Right lobe of liver (tissue), 6 donors: ENCODE measurements around the gene KLK3. TPM values are rescaled to one million over a fixed set of nuclear protein-coding genes. Genes with fewer than 3 reads are reported as not detected.

ENCODE experiments used
- ATAC-seq, 4 donors: fragments of 200-7000 bp; cut with Tn5 transposase; one replicate each; pipeline ENCODE4 v1.9.1; 2020; ENCODE audit warnings: mild to moderate bottlenecking in 4 of 4, moderate library complexity in 4 of 4
- DNase-seq, 3 donors: peaks; one replicate each; pipeline ENCODE4 v3.0.0-alpha.2; 2020
- H3K27ac ChIP-seq, 3 donors: fragments of 200-600 bp; one replicate each; pipeline ENCODE4 v1.8.0; 2022
- H3K27me3 ChIP-seq, 2 donors: fragments of 200-600 bp; one replicate each; pipeline ENCODE4 v1.8.0; 2022
- H3K36me3 ChIP-seq, 4 donors: fragments of 200-600 bp; sonication (generic) in 1 of 4; one replicate each; pipeline versions ENCODE4 v1.5.1 to v1.8.0; 2017 to 2022; ENCODE audit warnings: control low read depth in 1 of 4
- H3K4me1 ChIP-seq, 4 donors: fragments of 200-600 bp; sonication (generic) in 1 of 4; one replicate each; pipeline versions ENCODE4 v1.5.1 to v1.8.0; 2017 to 2022; ENCODE audit warnings: control low read depth in 1 of 4
- H3K4me3 ChIP-seq, 3 donors: fragments of 200-600 bp; one replicate each; pipeline ENCODE4 v1.8.0; 2022
- H3K9me3 ChIP-seq, 4 donors: fragments of 200-600 bp; sonication (generic) in 1 of 4; one replicate each; pipeline versions ENCODE4 v1.5.1 to v1.8.0; 2017 to 2022; ENCODE audit warnings: control low read depth in 1 of 4
- POLR2A ChIP-seq: fragments of 450-650 bp; IDR thresholded peaks from one replicate; pipeline ENCODE4 v1.6.1; 2017; ENCODE audit warnings: antibody characterized with exemption, mild to moderate bottlenecking
- WGBS: methylation state at CpG from one replicate; pipeline ENCODE4 v1.1.6; 2018; ENCODE audit warnings: low coverage, low lambda C conversion rate; ENCODE audit not compliant: insufficient coverage; ENCODE audit errors: missing lambda C conversion rate; 5-methylcytosine and 5-hydroxymethylcytosine counted together
- intact Hi-C, 2 donors: fragments of 100-400 bp; cut with DNase I; formaldehyde crosslinking; loops; one replicate each; pipeline versions ENCODE4 v1.11.2 to v1.14.1; 2022
- total RNA-seq, 6 experiments: library from RNA; depleted of rRNA in 2 of 6; stranded (reverse); fragments of >200 nt in 2 of 6; fragmentation: NEBNext Ultra II Directional in 3 of 6; extraction: Animal tissue kit (Norgen Biotek cat#: 25700) in 3 of 6; gene quantifications; one replicate each; pipeline versions ENCODE4 v1.1.0 to v1.2.4, GENCODE V29; 2016 to 2023
- TF ChIP-seq, protein P1 (sequence below), 4 donors: fragments of 200-600 bp in 3 of 4; fragments of 450-650 bp in 1 of 4; IDR thresholded peaks; one replicate each; pipeline versions ENCODE4 v1.5.1 to v1.8.0; 2016 to 2022; ENCODE audit warnings: antibody characterized with exemption in 4 of 4, mild to moderate bottlenecking in 2 of 4
- donor health status: DM: no; HTN: yes; CAD: no.
- donor health status: DM: no; HTN: no; CAD: no.
- donor health status: DM: no; HTN: no; CAD: no.
- donor health status: DM: no; HTN: yes; CAD: no.
- donor health status: DM: no; HTN: yes; CAD: no.

Gene KLK3
- total RNA-seq, 6 experiments from 2014 or later: not detected

DNA sequence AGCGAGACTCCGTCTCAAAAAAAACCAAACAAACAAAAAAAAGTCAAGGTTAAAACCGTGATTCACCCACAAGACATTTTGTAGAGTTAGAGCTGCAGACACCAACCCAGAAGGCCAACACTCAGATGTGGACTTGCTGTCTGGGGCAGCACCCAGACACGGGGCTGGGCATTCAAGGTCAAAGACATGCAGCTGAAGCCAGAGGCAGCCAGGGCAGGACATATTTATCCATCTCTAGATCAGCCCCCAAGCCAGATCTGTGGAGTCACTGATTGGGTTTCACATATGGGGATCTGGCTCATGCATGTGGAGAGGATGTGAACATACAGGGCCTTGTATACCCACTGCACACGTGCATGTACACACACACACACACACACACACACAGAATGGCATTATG, 24.9 kb upstream of the KLK3 start:
- no peak for ATAC-seq
- Histone ChIP-seq H3K36me3 (no peaks in the 10 kb centered on the region), H3K4me3 (no peak overlapping the region), H3K9me3 (no peaks in the 10 kb centered on the region), H3K27ac (no peak overlapping the region), H3K27me3 (no peaks in the 10 kb centered on the region), H3K4me1 (no peaks in the 10 kb centered on the region)
- intact Hi-C loops: no loop called here
- TF ChIP-seq, protein P1, sequence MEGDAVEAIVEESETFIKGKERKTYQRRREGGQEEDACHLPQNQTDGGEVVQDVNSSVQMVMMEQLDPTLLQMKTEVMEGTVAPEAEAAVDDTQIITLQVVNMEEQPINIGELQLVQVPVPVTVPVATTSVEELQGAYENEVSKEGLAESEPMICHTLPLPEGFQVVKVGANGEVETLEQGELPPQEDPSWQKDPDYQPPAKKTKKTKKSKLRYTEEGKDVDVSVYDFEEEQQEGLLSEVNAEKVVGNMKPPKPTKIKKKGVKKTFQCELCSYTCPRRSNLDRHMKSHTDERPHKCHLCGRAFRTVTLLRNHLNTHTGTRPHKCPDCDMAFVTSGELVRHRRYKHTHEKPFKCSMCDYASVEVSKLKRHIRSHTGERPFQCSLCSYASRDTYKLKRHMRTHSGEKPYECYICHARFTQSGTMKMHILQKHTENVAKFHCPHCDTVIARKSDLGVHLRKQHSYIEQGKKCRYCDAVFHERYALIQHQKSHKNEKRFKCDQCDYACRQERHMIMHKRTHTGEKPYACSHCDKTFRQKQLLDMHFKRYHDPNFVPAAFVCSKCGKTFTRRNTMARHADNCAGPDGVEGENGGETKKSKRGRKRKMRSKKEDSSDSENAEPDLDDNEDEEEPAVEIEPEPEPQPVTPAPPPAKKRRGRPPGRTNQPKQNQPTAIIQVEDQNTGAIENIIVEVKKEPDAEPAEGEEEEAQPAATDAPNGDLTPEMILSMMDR (IDR thresholded peaks at IDR 0.05): no peak
- DNase-seq: no peak
- WGBS: 59% methylated on average over 5 of the region's 5 CpGs

DNA sequence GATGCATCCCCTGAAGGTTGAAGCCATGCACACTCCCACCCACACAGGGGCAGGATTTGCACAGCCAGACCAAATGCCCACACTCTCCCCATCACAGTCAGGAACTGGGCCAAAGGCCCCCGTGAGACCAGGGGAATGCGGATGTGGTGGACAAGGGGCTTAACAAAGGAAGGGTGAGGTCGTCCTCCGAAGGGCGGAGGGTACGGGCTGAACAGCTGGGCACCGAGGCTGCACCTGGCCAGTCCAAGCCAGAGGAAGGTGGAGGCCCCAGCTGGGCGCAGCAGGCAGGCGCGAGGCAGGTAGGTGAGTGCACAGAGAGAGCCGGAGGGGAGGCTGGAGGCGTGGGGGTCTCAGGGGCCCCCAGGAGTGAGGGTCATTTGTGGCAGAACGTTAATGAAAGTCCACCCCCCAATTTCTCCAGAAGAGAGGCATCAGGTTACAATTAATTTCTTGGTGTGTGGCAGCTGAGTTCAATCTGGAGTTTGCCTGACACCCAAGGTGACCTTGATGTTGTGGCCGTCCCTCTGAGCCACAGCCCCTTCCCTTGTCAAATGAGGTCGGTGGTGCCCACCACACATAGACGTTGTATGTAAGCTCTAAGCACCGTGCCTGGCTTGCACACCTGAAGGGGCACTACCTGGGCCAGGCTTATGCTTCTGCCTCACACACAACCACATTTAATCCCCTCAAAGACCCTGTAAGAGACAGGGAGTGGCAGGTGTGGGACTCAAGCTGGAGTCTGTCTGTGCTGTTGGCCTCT, 24.3 kb upstream of the KLK3 start:
- TF ChIP-seq, protein P1 (IDR thresholded peaks at IDR 0.05): no peak
- TF ChIP-seq POLR2A: no peak
- DNase-seq: no peak
- WGBS: 40% methylated on average over 1 of the region's 17 CpGs
- Histone ChIP-seq H3K4me3 (no peak overlapping the region), H3K9me3 (no peaks in the 10 kb centered on the region), H3K4me1 (no peaks in the 10 kb centered on the region), H3K27ac (no peak overlapping the region), H3K27me3 (no peaks in the 10 kb centered on the region), H3K36me3 (no peaks in the 10 kb centered on the region)
- intact Hi-C loops: no loop called here
- ATAC-seq: peak in 1 of 4 donors; percentile 6

DNA sequence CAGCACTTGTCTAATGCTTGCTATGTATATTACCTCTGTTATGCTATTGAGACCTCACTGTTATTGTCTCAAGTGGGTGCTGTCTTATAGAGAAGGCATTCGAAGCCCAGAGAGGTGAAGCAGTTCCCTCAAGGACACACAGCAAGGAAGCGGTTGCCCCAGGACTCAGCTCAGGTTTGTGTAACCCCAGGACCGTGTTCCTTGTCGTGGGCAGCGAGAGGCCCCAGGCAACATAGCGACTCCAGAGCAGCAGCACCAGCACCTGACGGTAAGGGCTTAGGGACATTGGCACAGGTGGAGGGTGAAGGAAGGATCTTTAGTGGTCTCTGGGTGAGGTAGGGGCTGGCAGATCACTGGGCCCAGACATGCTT, 23.7 kb upstream of the KLK3 start:
- no peaks in the 10 kb centered on the region for H3K36me3 ChIP-seq
- ATAC-seq: no peak
- H3K27me3 ChIP-seq: no peaks in the 10 kb centered on the region
- DNase-seq: no peak
- peaks cover 0 to under 1% (median 0%) of the 10 kb centered on the region in 4 donors for H3K4me1 ChIP-seq
- no peak overlapping the region for H3K27ac ChIP-seq
- H3K4me3 ChIP-seq: no peak overlapping the region
- TF ChIP-seq POLR2A: no peak
- TF ChIP-seq, protein P1 (IDR thresholded peaks at IDR 0.05): no peak
- no peaks in the 10 kb centered on the region for H3K9me3 ChIP-seq
- intact Hi-C loops: no loop called here
- no CpG with 5 or more reads among the region's 7 CpGs for WGBS

DNA sequence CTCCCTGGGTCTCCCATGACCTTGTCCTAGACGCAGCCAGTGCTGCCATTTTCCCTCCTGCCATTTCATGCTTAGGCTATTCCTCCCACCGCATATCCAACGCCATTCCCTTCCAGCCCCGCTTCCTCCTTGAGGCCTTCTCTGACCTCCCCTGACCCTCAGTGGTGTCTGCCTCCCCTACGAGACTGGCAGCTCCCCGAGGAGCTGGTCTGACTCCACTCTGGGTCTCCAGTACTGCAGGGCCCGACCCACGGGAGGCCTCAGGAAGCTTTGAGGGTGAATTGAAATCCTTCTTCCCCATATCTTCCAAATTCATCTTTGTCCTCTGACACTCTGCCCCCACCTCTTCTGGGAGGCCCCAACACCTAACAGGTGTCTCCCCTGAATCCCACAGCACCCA, 22.0 kb upstream of the KLK3 start:
- ATAC-seq (no peak), DNase-seq (no peak)
- H3K27ac ChIP-seq: no peak overlapping the region
- no peaks in the 10 kb centered on the region for H3K36me3 ChIP-seq
- H3K9me3 ChIP-seq: no peaks in the 10 kb centered on the region
- H3K4me1 ChIP-seq: peaks cover 0 to 3% (median 0%) of the 10 kb centered on the region in 4 donors
- WGBS: 85% methylated on average over 4 of the region's 8 CpGs
- H3K4me3 ChIP-seq: no peak overlapping the region
- no peaks in the 10 kb centered on the region for H3K27me3 ChIP-seq
- intact Hi-C loops: no loop called here
- TF ChIP-seq, protein P1 (IDR thresholded peaks at IDR 0.05): no peak
- no peak for TF ChIP-seq POLR2A
